A549 (cell line): ENCODE results near the gene RAB3IL1. TPM values are rescaled to one million over a fixed set of nuclear protein-coding genes. Genes with fewer than 3 reads are reported as not detected.

ENCODE experiments used
- ATAC-seq, 2 experiments: fragments of 200-7000 bp in 1 of 2; fragments of >200 bp in 1 of 2; cut with Nextera tagmentation in 1 of 2; cut with Tn5 transposase in 1 of 2; 3 replicates each; pipeline versions ENCODE4 v1.8.0 to v1.9.1; 2018 to 2020; ENCODE audit warnings: mild to moderate bottlenecking in 1 of 2, moderate library complexity in 1 of 2
- CTCF ChIA-PET: fragments of 300-600 bp; sonication (Branson Sonifier 250); formaldehyde crosslinking; extraction: SDS; loops from one replicate; lab custom pipeline; 2021; ENCODE audit warnings: antibody characterized with exemption, inconsistent platforms; lab: Yijun Ruan, JAX
- POLR2A ChIA-PET: fragments of 350-600 bp; formaldehyde crosslinking; extraction: SDS; loops from one replicate; lab custom pipeline; 2021; ENCODE audit warnings: antibody characterized with exemption, inconsistent platforms; lab: Yijun Ruan, JAX
- DNase-seq, 2 experiments: peaks; one replicate each; pipeline versions ENCODE4 v3.0.0 to v3.0.0-alpha.2; 2011 to 2016; ENCODE audit warnings: low read depth in 1 of 2, low spot score in 1 of 2
- FAIRE-seq: peaks from 2 replicates; lab custom pipeline; 2011; peaks lifted over from hg19 to GRCh38; lab: Jason Lieb, UNC
- H3K27ac ChIP-seq, 2 experiments: fragments of >200 bp; sonication (Bioruptor Twin); formaldehyde crosslinking; 3 replicates each; pipeline ENCODE4 v1.5.1; 2016 to 2017
- H3K4me1 ChIP-seq: fragments of >200 bp; sonication (Bioruptor Twin); formaldehyde crosslinking; 3 replicates; pipeline ENCODE4 v1.6.1; 2016
- H3K4me2 ChIP-seq: fragments of >200 bp; sonication (Bioruptor Twin); formaldehyde crosslinking; 3 replicates; pipeline ENCODE4 v1.6.1; 2016
- H3K4me3 ChIP-seq: fragments of >200 bp; sonication (Bioruptor Twin); formaldehyde crosslinking; 3 replicates; pipeline ENCODE4 v1.5.1; 2016
- H3K9me3 ChIP-seq: fragments of >200 bp; sonication (Bioruptor Twin); formaldehyde crosslinking; 3 replicates; pipeline ENCODE4 v1.6.1; 2016
- BHLHE40 ChIP-seq: IDR thresholded peaks from 2 replicates; pipeline ENCODE4 v1.6.1; 2012; ENCODE audit warnings: low read depth, low read length, inconsistent platforms
- CEBPB ChIP-seq, 2 experiments: fragments of >200 bp in 1 of 2; sonication (Bioruptor Twin) in 1 of 2; formaldehyde crosslinking in 1 of 2; IDR thresholded peaks; 2 replicates each; pipeline ENCODE4 v1.6.1; 2012 to 2016
- CHD2 ChIP-seq: fragments of 150-350 bp; IDR thresholded peaks from 2 replicates; pipeline ENCODE4 v1.6.1; 2014; ENCODE audit warnings: low read length; ENCODE audit not compliant: partially characterized antibody
- EHMT2 ChIP-seq: fragments of 200-600 bp; sonication (generic); IDR thresholded peaks from 2 replicates; pipeline ENCODE4 v1.6.1; 2016; ENCODE audit warnings: antibody characterized with exemption, low read depth, mild to moderate bottlenecking, moderate library complexity
- ESRRA ChIP-seq: fragments of 150-350 bp; IDR thresholded peaks from 2 replicates; pipeline ENCODE4 v1.6.1; 2014; ENCODE audit warnings: mild to moderate bottlenecking, low read length, borderline replicate concordance
- FOSB ChIP-seq: fragments of 250-450 bp; sonication (Bioruptor Pico); IDR thresholded peaks from 2 replicates; pipeline ENCODE4 v1.5.0; 2020; ENCODE audit warnings: mild to moderate bottlenecking, moderate library complexity
- FOSL2 ChIP-seq, 2 experiments: fragments of 450-650 bp in 1 of 2; fragments of >200 bp in 1 of 2; sonication (Bioruptor Twin) in 1 of 2; formaldehyde crosslinking; IDR thresholded peaks; 2 replicates each; pipeline versions ENCODE4 v1.5.0 to v1.6.1; 2016 to 2020; ENCODE audit warnings: mild to moderate bottlenecking in 1 of 2, moderate library complexity in 1 of 2
- FOXS1 ChIP-seq: fragments of 250-450 bp; sonication (Bioruptor Pico); IDR thresholded peaks from 2 replicates; pipeline ENCODE4 v1.5.0; 2020; ENCODE audit warnings: mild to moderate bottlenecking, moderate library complexity
- GATA3 ChIP-seq: IDR thresholded peaks from 2 replicates; pipeline ENCODE4 v1.6.1; 2012; ENCODE audit warnings: borderline replicate concordance
- HOXA7 ChIP-seq: fragments of 250-450 bp; sonication (Bioruptor Pico); IDR thresholded peaks from 2 replicates; pipeline ENCODE4 v1.5.0; 2020; ENCODE audit warnings: mild to moderate bottlenecking, moderate library complexity
- HOXB13 ChIP-seq: fragments of 250-450 bp; sonication (Bioruptor Pico); IDR thresholded peaks from 2 replicates; pipeline ENCODE4 v1.5.0; 2020; ENCODE audit warnings: low read depth, mild to moderate bottlenecking, moderate library complexity
- HOXB5 ChIP-seq: fragments of 250-450 bp; sonication (Bioruptor Pico); IDR thresholded peaks from 2 replicates; pipeline ENCODE4 v1.5.0; 2020; ENCODE audit warnings: mild to moderate bottlenecking, moderate library complexity
- MAX ChIP-seq: IDR thresholded peaks from 2 replicates; pipeline ENCODE4 v1.6.1; 2012
- MYC ChIP-seq: IDR thresholded peaks from 2 replicates; pipeline ENCODE4 v1.6.1; 2012; ENCODE audit warnings: mild to moderate bottlenecking, inconsistent platforms, low read length, improper control_type of control experiment, borderline replicate concordance
- NR3C1 ChIP-seq: fragments of >200 bp; sonication (Bioruptor Twin); formaldehyde crosslinking; IDR thresholded peaks from 3 replicates; pipeline ENCODE4 v1.6.1; 2017
- RARB ChIP-seq: fragments of 250-450 bp; sonication (Bioruptor Pico); IDR thresholded peaks from 2 replicates; pipeline ENCODE4 v1.8.0; 2021; ENCODE audit warnings: mild to moderate bottlenecking, moderate library complexity
- RNF2 ChIP-seq: fragments of 200-600 bp; sonication (generic); IDR thresholded peaks from 2 replicates; pipeline ENCODE4 v1.6.1; 2016; ENCODE audit warnings: low read depth, mild to moderate bottlenecking, antibody characterized with exemption, moderate library complexity, borderline replicate concordance
- ZFP36 ChIP-seq: fragments of 450-650 bp; IDR thresholded peaks from 2 replicates; pipeline ENCODE4 v1.6.1; 2014; ENCODE audit warnings: borderline replicate concordance; ENCODE audit not compliant: partially characterized antibody
- ZNF302 ChIP-seq: fragments of 250-450 bp; sonication (Bioruptor Pico); IDR thresholded peaks from 2 replicates; pipeline ENCODE4 v1.9.0; 2021; ENCODE audit warnings: inconsistent platforms, mild to moderate bottlenecking, moderate library complexity
- WGBS: methylation state at CpG from one replicate; pipeline ENCODE4 v1.1.6; 2017; ENCODE audit errors: missing lambda C conversion rate; 5-methylcytosine and 5-hydroxymethylcytosine counted together
- polyA plus RNA-seq, 4 experiments: library from polyadenylated mRNA; depleted of rRNA in 3 of 4; stranded (reverse); fragments of >200 nt; fragmentation: RNase III in 1 of 4; extraction: RNeasy Plus Mini Kit Qiagen cat#74134 plus additional on column Dnase treatment in 1 of 4; gene quantifications; 2 replicates in 3 of 4; 3 replicates in 1 of 4; pipeline ENCODE4 v1.2.3, GENCODE V29; 2011 to 2017
- TF ChIP-seq, protein P1 (sequence below): fragments of >200 bp; sonication (Bioruptor Twin); formaldehyde crosslinking; IDR thresholded peaks from 2 replicates; pipeline ENCODE4 v1.6.1; 2016
- TF ChIP-seq, protein P2 (sequence below): fragments of 250-450 bp; sonication (Bioruptor Pico); IDR thresholded peaks from 2 replicates; pipeline ENCODE4 v1.5.0; 2021; ENCODE audit warnings: mild to moderate bottlenecking, moderate library complexity, borderline replicate concordance
- TF ChIP-seq, protein P3 (sequence below): fragments of >200 bp; sonication (Bioruptor Twin); formaldehyde crosslinking; IDR thresholded peaks from 3 replicates; pipeline ENCODE4 v1.5.1; 2016

The RAB3IL1 gene
- polyA plus RNA-seq, 2 of the 4 experiments (the other 2 are of a cell fraction), result 5.8 to 6.2 TPM

DNA sequence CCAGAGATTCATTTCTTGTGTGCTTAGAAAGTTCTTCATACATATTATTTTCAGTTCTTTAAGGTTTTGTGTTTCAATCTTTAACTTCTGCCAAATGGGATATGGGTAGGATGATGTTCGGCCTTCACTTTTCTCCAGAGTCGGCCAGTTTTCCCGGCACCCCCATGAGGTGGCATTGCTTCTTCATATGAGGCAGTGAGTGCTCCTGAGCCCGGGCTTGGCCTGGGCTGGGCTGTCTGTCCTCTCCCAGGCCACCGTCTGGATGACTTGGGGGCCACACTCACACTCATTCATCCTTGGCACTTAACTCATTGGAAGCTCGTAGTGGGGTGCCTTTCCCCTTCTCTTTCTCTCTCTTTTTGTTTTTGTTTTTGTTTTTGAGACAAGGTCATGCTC lies 65.5 kb downstream of the RAB3IL1 start:
- no peak for FAIRE-seq
- ChIA-PET POLR2A (no interaction called here), CTCF (interaction anchor here (1.0 kb wide), 1 partner anchor 256 kb away, joined by 4 read pairs; no protein-coding TSS in a partner anchor)
- no peak overlapping the region for H3K4me3 ChIP-seq
- TF ChIP-seq ZFP36 (no peak), BHLHE40 (no peak), RNF2 (no peak), HOXB13 (no peak), RARB (no peak), FOXS1 (CRISPR knock-in tag) (no peak), GATA3 (no peak), NR3C1 (no peak), EHMT2 (no peak), HOXA7 (CRISPR knock-in tag) (no peak), ZNF302 (CRISPR knock-in tag) (no peak), CEBPB (IDR thresholded peaks at IDR 0.05) (no peak), MYC (no peak), HOXB5 (CRISPR knock-in tag) (no peak), ESRRA (no peak), MAX (no peak), FOSL2 (IDR thresholded peaks at IDR 0.05) (no peak), FOSL2 (CRISPR knock-in tag; IDR thresholded peaks at IDR 0.05) (no peak)
- TF ChIP-seq, protein P1, sequence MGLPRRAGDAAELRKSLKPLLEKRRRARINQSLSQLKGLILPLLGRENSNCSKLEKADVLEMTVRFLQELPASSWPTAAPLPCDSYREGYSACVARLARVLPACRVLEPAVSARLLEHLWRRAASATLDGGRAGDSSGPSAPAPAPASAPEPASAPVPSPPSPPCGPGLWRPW, result no peak
- TF ChIP-seq, protein P2, sequence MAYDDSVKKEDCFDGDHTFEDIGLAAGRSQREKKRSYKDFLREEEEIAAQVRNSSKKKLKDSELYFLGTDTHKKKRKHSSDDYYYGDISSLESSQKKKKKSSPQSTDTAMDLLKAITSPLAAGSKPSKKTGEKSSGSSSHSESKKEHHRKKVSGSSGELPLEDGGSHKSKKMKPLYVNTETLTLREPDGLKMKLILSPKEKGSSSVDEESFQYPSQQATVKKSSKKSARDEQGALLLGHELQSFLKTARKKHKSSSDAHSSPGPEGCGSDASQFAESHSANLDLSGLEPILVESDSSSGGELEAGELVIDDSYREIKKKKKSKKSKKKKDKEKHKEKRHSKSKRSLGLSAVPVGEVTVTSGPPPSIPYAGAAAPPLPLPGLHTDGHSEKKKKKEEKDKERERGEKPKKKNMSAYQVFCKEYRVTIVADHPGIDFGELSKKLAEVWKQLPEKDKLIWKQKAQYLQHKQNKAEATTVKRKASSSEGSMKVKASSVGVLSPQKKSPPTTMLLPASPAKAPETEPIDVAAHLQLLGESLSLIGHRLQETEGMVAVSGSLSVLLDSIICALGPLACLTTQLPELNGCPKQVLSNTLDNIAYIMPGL (CRISPR knock-in tag), result no peak
- TF ChIP-seq, protein P3, sequence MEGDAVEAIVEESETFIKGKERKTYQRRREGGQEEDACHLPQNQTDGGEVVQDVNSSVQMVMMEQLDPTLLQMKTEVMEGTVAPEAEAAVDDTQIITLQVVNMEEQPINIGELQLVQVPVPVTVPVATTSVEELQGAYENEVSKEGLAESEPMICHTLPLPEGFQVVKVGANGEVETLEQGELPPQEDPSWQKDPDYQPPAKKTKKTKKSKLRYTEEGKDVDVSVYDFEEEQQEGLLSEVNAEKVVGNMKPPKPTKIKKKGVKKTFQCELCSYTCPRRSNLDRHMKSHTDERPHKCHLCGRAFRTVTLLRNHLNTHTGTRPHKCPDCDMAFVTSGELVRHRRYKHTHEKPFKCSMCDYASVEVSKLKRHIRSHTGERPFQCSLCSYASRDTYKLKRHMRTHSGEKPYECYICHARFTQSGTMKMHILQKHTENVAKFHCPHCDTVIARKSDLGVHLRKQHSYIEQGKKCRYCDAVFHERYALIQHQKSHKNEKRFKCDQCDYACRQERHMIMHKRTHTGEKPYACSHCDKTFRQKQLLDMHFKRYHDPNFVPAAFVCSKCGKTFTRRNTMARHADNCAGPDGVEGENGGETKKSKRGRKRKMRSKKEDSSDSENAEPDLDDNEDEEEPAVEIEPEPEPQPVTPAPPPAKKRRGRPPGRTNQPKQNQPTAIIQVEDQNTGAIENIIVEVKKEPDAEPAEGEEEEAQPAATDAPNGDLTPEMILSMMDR, result no peak
- no peaks in the 10 kb centered on the region for H3K9me3 ChIP-seq
- no peaks in the 10 kb centered on the region for H3K4me1 ChIP-seq
- no peak for ATAC-seq
- no peak for DNase-seq
- H3K4me2 ChIP-seq, result no peak overlapping the region
- H3K27ac ChIP-seq, result no peak overlapping the region
- WGBS, result 83% methylated on average over 6 of the region's 6 CpGs

GRCh38 chr11:61851113-61851899 lies 66.1 kb downstream of the RAB3IL1 start:
- no peak for FAIRE-seq
- POLR2A ChIA-PET, result no interaction called here
- 94% methylated on average over 24 of the region's 24 CpGs for WGBS
- Histone ChIP-seq H3K4me1 (no peaks in the 10 kb centered on the region), H3K4me3 (no peak overlapping the region), H3K4me2 (no peak overlapping the region), H3K9me3 (no peaks in the 10 kb centered on the region), H3K27ac (no peak overlapping the region)
- DNase-seq, result no peak
- ATAC-seq, result no peak
- CTCF ChIA-PET, result interaction anchor here (1.0 kb wide), 1 partner anchor 257 kb away, joined by 4 read pairs; no protein-coding TSS in a partner anchor
- TF ChIP-seq CHD2, result no peak
- TF ChIP-seq FOSB (CRISPR knock-in tag), result no peak
